Stimulated activated CD4-positive, alpha-beta T cell treated with anti-CD3 and anti-CD28 coated beads, TNF-alpha, amount 100 ng/mL, for 48 hours (primary cell): ENCODE data around the gene IER5.
"Not testable (repeated sequence)": the region's sequence is repeated elsewhere in the genome, so short reads cannot be mapped to it uniquely, and the experiment has no call there.

Experiments
- DNase-seq, 3 donors: peaks; one replicate each; pipeline ENCODE4 v3.0.0-alpha.2; 2020; ENCODE audit warnings: low read depth in 3 of 3

Gene IER5

GRCh38 chr1:181115368-181115684, 26.8 kb downstream of the IER5 start:
- DNase-seq, result no peak

- not testable (repeated sequence) for DNase-seq
These were observed 27.5 kb downstream of the IER5 start for GRCh38 chr1:181115971-181116370.

DNA sequence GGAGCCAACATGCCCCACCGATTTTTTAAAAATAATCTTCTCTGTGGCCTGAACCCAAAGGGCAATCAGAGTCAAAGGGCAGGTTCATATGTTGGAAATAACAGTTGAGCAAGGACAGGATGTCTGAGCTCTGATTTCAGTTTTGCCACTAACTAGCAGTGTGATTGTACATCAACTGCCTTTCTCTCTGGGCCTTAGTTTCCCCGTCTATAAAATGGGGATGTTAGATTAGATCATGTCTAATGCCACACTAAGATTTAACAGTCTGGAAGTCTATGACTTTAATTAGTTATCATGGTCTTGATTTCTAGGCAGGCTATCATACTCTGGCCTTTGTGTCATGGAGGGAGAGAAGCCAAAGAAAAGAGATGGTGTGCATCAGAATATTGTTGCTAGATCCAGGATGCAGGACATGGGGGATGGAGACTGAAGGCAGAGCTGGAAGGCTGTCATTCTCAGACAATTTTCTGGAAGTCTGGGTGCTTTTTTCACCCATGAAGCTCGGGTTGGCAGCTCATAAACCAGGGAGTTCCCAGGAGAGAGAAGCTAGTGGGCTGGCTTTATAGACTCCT, 28.4 kb downstream of the IER5 start:
- DNase-seq, result no peak

GRCh38 chr1:181117648-181118449, 29.3 kb downstream of the IER5 start:
- DNase-seq, result no peak

DNA sequence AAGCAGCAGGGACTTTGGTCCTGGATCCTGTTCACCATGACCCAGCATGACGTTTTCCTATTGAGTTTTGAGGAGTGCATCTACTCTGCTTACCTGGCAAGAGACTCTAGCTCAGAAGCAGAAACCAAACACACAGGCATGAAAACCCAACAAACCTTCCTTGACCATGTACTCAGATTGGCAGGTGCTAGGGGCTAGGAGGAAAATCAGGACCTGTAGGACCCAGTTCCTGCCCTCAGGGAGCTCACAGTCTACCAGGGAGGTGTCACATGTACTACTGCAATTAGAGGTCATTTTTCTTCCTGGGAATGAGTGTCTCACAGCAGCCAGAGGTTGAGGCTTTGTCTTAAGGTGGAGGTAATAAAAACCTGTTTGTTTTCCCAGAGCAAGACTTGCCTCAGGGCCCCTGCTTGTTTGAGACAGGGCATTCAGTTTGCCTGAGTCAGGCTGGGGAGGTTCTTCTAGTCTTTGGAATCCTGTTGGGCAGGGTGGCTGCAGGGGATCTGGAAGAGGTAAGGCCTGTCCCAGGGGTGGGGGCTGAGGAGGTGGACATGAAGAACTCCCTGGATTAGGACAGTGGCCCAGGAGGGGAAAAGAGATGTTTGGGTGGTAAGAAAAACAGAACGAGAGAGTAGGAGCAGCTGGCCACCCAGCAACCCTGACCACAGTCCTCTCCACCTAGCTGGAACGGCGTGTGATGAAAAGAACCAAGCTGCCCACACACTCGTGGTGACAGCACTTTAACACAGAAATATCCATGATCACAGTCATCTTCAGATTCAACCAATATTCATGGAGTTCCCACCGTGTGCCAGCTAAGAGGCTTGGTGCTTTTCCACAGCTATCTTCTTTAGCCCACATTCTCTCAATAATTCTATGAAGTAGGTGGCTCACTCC, 30.8 kb downstream of the IER5 start:
- no peak for DNase-seq

DNA sequence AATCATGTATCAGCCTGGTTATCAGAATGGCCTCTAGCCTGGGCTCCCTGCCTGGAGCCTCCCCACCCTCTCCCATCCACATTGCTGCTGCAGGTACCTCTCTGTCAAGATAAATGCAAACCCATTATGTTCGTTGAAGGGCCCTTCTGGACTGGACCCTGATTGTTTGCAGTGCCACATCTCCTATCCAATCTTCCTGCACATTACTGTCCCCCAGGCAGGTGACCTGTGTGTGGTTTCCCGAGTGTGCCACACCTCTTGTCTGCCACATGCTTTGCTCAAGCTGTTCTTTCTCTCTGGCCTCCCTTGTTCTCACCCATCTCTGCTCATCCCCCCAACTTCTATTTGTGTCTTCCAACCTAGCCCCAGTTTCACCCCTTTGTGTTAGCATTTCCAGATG, 32.4 kb downstream of the IER5 start:
- DNase-seq, result no peak

- DNase-seq, result no peak
These were observed 33.0 kb downstream of the IER5 start for GRCh38 chr1:181121498-181121897.

- no peak for DNase-seq
These were observed 33.7 kb downstream of the IER5 start for GRCh38 chr1:181122222-181122621.

DNA sequence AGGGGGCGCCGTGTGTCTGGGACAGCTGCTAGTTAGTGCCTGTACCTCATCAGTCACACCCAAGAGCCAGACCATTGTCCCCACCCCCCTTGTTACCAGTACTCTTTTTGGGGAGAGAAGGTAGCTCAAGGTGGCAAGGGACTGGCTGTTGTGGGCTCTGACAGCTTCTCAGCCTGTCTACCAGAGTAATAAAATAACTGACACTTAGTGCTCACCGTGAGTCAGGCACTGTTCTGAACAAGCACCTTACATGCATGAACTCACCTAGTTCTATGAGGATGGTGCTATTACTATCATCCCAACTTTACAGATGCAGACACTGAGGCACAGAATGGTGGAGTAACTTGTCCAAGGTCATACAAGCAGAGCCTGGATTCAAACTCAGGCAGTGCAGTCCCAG, 34.7 kb downstream of the IER5 start:
- DNase-seq, result no peak

GRCh38 chr1:181124291-181124751, 35.8 kb downstream of the IER5 start:
- no peak for DNase-seq

- no peak for DNase-seq
These were observed 37.8 kb downstream of the IER5 start for GRCh38 chr1:181126289-181126688.

DNA sequence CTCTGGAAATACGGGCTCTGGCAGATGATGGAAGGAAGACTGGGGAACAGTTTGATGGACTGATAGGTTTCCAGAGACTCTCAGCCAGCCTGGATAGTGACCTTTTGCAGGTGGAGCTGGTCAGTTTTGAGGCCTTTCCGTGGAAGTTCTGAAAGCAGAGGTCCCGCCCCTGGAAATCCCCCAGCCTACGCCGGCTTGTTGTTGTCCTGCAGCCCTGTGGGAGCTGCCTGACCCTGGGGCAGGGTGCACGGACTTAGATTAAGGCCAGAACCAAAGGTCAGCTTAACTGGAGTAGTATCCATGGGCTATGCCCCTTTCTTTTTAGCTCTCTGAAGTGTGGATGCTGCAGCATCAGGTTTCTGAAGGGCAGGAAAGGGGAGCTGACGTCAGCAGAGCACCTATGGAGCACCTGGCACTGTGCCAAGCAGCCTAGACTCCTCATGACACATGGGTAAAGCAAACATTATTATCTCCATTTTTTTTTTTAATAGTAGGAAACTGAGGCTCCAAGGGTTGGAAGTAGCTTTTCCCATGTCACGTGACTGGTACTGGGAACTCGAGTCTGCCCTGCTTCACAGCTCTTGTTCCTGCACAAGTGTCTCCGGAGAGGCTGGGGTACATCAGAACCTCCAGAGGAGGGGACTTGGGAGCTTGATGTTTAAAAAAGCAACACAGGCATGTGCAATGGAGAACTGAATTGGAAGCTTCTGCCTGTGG, 38.5 kb downstream of the IER5 start:
- no peak for DNase-seq

DNA sequence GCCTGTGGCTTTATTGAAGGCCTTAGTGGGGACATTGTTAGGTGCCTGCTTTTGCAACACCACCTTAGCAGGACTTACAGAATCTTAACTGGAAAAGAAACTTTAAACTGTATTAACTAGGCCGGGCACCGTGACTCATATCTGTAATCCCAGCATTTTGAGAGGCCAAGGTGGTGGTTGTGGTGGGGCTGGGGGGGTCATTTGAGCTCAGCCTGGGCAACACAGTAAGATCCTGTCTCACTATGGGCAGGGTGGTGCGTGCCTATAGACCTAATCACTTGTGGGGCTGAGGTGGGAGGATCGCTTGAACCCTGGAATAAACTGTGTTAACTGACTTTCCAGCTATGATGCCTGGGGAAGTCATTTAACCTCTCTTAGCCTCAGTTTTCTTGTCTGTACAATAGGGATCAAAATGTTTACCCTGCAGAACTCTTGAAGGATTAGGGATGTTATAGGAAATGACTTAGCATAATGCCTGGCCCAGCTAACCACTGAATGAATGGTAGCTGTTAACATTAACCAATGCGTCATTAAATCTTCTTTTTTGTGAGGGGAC, 39.5 kb downstream of the IER5 start:
- no peak for DNase-seq

- DNase-seq, result no peak
These were observed 40.3 kb downstream of the IER5 start for GRCh38 chr1:181128592-181129497.

DNA sequence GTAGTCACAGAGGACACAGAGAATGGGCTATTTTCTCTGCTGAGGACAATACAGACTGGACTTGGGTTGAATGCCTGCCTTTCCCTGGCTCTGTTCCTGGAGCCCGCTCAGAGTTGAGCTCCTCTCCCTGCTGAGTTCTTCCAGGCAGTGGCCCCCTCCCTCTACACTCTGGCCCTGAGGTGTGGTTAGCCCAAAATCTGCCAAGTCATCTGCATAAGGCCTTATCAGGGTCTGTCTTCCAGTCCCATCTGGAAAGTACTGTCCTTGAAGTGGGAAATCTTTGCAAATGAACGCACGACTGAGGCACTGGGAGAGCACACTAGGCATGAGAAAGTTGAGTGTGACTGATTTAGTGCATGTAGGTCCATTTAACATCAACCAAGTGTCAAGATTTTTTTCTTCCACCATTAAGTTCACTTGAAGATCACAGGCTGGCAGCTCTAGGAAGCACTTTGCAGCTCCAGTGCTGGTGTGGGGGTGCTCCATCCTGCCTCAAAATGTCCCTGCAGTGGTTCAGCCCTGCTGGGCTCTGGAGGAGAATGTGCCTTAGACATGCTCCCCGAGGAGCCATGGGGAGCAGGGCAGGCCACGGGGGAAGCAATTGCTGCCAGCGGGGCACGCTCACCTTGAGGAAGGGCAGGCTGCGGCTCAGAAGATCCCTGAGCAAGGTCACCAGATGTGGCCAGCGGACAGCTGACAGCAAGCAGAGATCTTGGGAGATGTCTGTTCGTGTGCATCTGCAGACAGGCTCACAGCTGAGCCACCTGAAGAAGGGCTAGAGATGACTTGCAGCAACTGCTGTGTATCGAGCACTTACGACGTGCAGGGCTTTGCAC, 41.5 kb downstream of the IER5 start:
- no peak for DNase-seq

DNA sequence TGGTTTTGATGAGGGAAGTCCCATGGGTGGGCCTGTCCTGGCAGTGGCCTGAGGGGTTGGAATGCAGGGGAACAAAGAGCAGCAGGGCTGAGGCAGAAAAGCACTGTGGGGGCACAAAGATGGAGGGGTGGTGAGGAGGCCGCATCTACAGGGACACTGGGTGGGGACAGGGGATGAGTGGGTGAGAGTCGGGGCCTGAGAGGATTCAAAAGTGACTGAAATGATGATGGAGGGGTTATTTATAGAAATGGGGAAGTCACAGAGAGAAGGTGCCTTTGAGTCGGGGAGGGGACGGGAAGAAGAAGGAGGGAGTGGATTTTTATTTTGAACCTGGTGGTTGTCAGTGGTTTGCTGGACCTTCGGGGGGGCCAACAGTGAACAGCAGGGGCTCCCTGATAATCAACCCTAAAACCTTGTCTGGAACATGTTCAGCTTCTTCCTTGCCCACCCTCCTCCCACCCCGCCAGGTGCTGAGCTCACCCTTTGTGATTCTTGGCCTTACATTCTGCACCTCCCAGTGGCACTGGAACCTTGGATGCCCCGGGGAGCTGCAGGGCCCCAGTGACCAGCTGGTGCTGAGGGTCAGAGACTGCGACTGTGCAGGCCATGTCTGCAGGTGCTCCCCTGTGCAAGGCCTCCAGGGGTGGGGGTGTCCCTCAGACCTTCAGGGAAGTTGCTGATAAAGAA, 42.9 kb downstream of the IER5 start:
- DNase-seq, result no peak

- DNase-seq, result no peak
These were observed 45.0 kb downstream of the IER5 start for GRCh38 chr1:181133441-181133951.

DNA sequence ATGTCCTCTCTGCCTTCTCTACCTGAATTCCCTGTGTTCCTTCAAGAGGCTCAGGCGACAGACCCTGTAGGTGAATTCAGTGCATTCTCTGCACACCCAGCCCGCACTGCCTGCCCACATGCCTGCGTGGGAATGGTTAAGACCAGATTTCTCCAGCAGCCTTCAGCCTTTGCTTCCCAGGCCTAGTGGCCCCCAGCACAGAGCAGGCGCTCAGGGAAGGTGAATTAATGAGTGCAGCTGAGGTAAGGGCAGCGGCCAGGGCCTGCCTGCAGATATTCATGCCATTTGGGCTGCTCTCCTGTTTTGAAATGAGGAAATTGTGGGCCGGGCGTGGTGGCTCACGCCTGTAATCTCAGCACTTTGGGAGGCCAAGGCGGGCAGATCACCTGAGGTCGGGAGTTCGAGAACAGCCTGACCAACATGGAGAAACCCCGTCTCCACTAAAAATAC, 45.5 kb downstream of the IER5 start:
- DNase-seq, result no peak
